Esophagus muscularis mucosa (tissue), 4 donors: ENCODE results near the gene C7orf33. TPM values are rescaled to one million over a fixed set of nuclear protein-coding genes. Genes with fewer than 3 reads are reported as not detected.
A peak's percentile ranks its signal among the peaks of the same experiment; 100 is the strongest.
"Not testable (repeated sequence)": the region's sequence is repeated elsewhere in the genome, so short reads cannot be mapped to it uniquely, and the experiment has no call there.

Experiments used
- DNase-seq: peaks from one replicate; pipeline ENCODE4 v3.0.0-alpha.2; 2017; ENCODE audit errors: extremely low spot score
- H3K27ac ChIP-seq, 4 donors: fragments of 200-600 bp; sonication (generic); replicated peaks in 1 of 4; 1 replicate in 3 of 4; 2 replicates in 1 of 4; pipeline ENCODE4 v1.5.1; 2016 to 2019; ENCODE audit warnings: mild to moderate bottlenecking in 1 of 4
- H3K27me3 ChIP-seq, 4 donors: fragments of 200-600 bp; sonication (generic); one replicate each; pipeline versions ENCODE4 v1.5.1 to v1.6.0; 2016 to 2019
- H3K36me3 ChIP-seq, 4 donors: fragments of 200-600 bp; sonication (generic); one replicate each; pipeline ENCODE4 v1.5.1; 2016 to 2019
- H3K4me1 ChIP-seq, 4 donors: fragments of 200-600 bp; sonication (generic); one replicate each; pipeline ENCODE4 v1.5.1; 2016 to 2019
- H3K4me3 ChIP-seq, 4 donors: fragments of 200-600 bp; sonication (generic); 1 replicate in 2 of 4; 2 replicates in 2 of 4; pipeline ENCODE4 v1.5.1; 2016 to 2019; ENCODE audit warnings: mild to moderate bottlenecking in 4 of 4, moderate library complexity in 1 of 4
- H3K9me3 ChIP-seq, 4 donors: fragments of 200-600 bp; sonication (generic); 1 replicate in 3 of 4; 2 replicates in 1 of 4; pipeline ENCODE4 v1.5.1; 2016 to 2019
- CTCF ChIP-seq, 3 experiments: fragments of 200-600 bp in 2 of 3; fragments of 450-650 bp in 1 of 3; sonication (generic) in 2 of 3; IDR thresholded peaks; one replicate each; pipeline ENCODE4 v1.5.1; 2017 to 2019; ENCODE audit warnings: antibody characterized with exemption in 3 of 3, mild to moderate bottlenecking in 2 of 3, moderate library complexity in 1 of 3
- EP300 ChIP-seq: sonication (generic); formaldehyde crosslinking; IDR thresholded peaks from one replicate; pipeline ENCODE4 v1.6.1; 2017; ENCODE audit warnings: antibody characterized with exemption
- POLR2A ChIP-seq: fragments of 450-650 bp; IDR thresholded peaks from one replicate; pipeline ENCODE4 v1.6.1; 2017; ENCODE audit warnings: antibody characterized with exemption, moderate library complexity, mild to moderate bottlenecking, low read depth
- POLR2AphosphoS5 ChIP-seq, 2 donors: sonication (generic); formaldehyde crosslinking; IDR thresholded peaks; one replicate each; pipeline ENCODE4 v1.6.1; 2017; ENCODE audit warnings: antibody characterized with exemption in 2 of 2
- WGBS: methylation state at CpG from one replicate; pipeline ENCODE4 v1.1.5; 2018; 5-methylcytosine and 5-hydroxymethylcytosine counted together
- intact Hi-C: fragments of 100-400 bp; cut with DNase I; formaldehyde crosslinking; loops from one replicate; pipeline ENCODE4 v1.15.1; 2023
- total RNA-seq, 4 donors: library from RNA; depleted of rRNA; stranded (reverse); fragments of >200 nt; gene quantifications; one replicate each; pipeline versions ENCODE4 v1.1.0 to v1.2.1, GENCODE V29; 2016

Gene C7orf33
- total RNA-seq, 4 donors from 2014 or later: not detected

GRCh38 chr7:148561099-148561498 is 29.5 kb upstream of the C7orf33 start:
- H3K36me3 ChIP-seq: no peaks in the 10 kb centered on the region
- H3K9me3 ChIP-seq: no peaks in the 10 kb centered on the region
- H3K4me3 ChIP-seq: no peak overlapping the region
- intact Hi-C loops: no loop called here
- H3K27me3 ChIP-seq: peaks cover 0 to 5% (median 0%) of the 10 kb centered on the region in 4 donors
- H3K27ac ChIP-seq: no peak overlapping the region
- DNase-seq: no peak
- TF ChIP-seq CTCF (IDR thresholded peaks at IDR 0.05) (no peak), POLR2A (no peak), EP300 (no peak), POLR2AphosphoS5 (IDR thresholded peaks at IDR 0.05) (no peak)
- peaks cover 8 to 16% (median 13%) of the 10 kb centered on the region in 4 donors for H3K4me1 ChIP-seq

- intact Hi-C loops: no loop called here
- Histone ChIP-seq H3K9me3 (no peaks in the 10 kb centered on the region), H3K36me3 (no peaks in the 10 kb centered on the region), H3K27ac (peak overlapping the region in 2 of 4 donors; percentile 56 to 57), H3K27me3 (no peaks in the 10 kb centered on the region), H3K4me3 (no peak overlapping the region), H3K4me1 (peaks cover 8 to 16% (median 13%) of the 10 kb centered on the region in 4 donors)
- TF ChIP-seq POLR2A: no peak
- WGBS: 67% methylated on average over 4 of the region's 4 CpGs
- no peak for DNase-seq
These were observed 26.8 kb upstream of the C7orf33 start for GRCh38 chr7:148563583-148564274.

GRCh38 chr7:148564275-148564951 is 26.2 kb upstream of the C7orf33 start:
- DNase-seq, H3K9me3 ChIP-seq, H3K27me3 ChIP-seq, H3K36me3 ChIP-seq, intact Hi-C loops: not testable (repeated sequence)
- peak overlapping the region in 1 of 4 donors; percentile 17 for H3K4me3 ChIP-seq
- H3K27ac ChIP-seq: peak overlapping the region in 3 of 4 donors; percentile 32 to 57 (median 56)
- 27% methylated on average over 4 of the region's 4 CpGs for WGBS
- peaks cover 8 to 16% (median 13%) of the 10 kb centered on the region in 4 donors for H3K4me1 ChIP-seq

- H3K4me1 ChIP-seq: peaks cover 8 to 16% (median 13%) of the 10 kb centered on the region in 4 donors
- intact Hi-C loops: no loop called here
- no peak for TF ChIP-seq POLR2AphosphoS5 (IDR thresholded peaks at IDR 0.05)
- TF ChIP-seq EP300: no peak
- no peak for TF ChIP-seq CTCF (IDR thresholded peaks at IDR 0.05)
- no peak for TF ChIP-seq POLR2A
- H3K4me3 ChIP-seq: no peak overlapping the region
- no peak overlapping the region for H3K27ac ChIP-seq
- DNase-seq: no peak
- 95% methylated on average over 6 of the region's 6 CpGs for WGBS
- no peaks in the 10 kb centered on the region for H3K36me3 ChIP-seq
- H3K9me3 ChIP-seq: no peaks in the 10 kb centered on the region
- no peaks in the 10 kb centered on the region for H3K27me3 ChIP-seq
These were observed 23.8 kb upstream of the C7orf33 start for GRCh38 chr7:148566736-148567135.

- peaks cover 8 to 16% (median 13%) of the 10 kb centered on the region in 4 donors for H3K4me1 ChIP-seq
- TF ChIP-seq POLR2A: no peak
- TF ChIP-seq CTCF (IDR thresholded peaks at IDR 0.05): no peak
- TF ChIP-seq POLR2AphosphoS5 (IDR thresholded peaks at IDR 0.05): no peak
- no peak for TF ChIP-seq EP300
- no peak for DNase-seq
- no peaks in the 10 kb centered on the region for H3K9me3 ChIP-seq
- H3K27me3 ChIP-seq: no peaks in the 10 kb centered on the region
- no peaks in the 10 kb centered on the region for H3K36me3 ChIP-seq
- WGBS: 67% methylated on average over 5 of the region's 5 CpGs
- H3K27ac ChIP-seq: no peak overlapping the region
- no peak overlapping the region for H3K4me3 ChIP-seq
- intact Hi-C loops: no loop called here
These were observed 23.0 kb upstream of the C7orf33 start for GRCh38 chr7:148567524-148567923.
